ENCODE data around the gene CLCN4. TPM values are rescaled to one million over a fixed set of nuclear protein-coding genes. Genes with fewer than 3 reads are reported as not detected.

The CLCN4 gene
- total and polyA plus RNA-seq, 2 donors (not counting 1 experiment from before 2014, with no cell fraction given): 7.7 to 9.1 TPM

GRCh38 chrX:10278716-10279115, 121.9 kb downstream of the CLCN4 start:
- no peak for ATAC-seq (ENCODE audit: low read depth)
- Mint-ChIP-seq H3K4me3 (no peak overlapping the region), H3K27me3 (peaks cover 5% of the 10 kb centered on the region), H3K4me1 (no peaks in the 10 kb centered on the region), H3K9me3 (ENCODE audit: insufficient read depth) (no peaks in the 10 kb centered on the region), H3K27ac (no peak overlapping the region)
- CTCF ChIA-PET: no interaction called here
- no peaks in the 10 kb centered on the region for H3K9me3 ChIP-seq (ENCODE audit: control extremely low read depth in 1 of 3, control insufficient read depth in 2 of 3, insufficient read depth in 1 of 3, low read length in 2 of 3)
- H3K4me1 ChIP-seq (ENCODE audit: control insufficient read depth in 2 of 2, insufficient read depth in 2 of 2, low read length in 2 of 2): no peaks in the 10 kb centered on the region
- POLR2A ChIA-PET: no interaction called here
- WGBS (ENCODE audit: insufficient coverage): no CpG with 5 or more reads among the region's 2 CpGs
- no peaks in the 10 kb centered on the region for H3K36me3 ChIP-seq (replicated peaks in 1 of 2; ENCODE audit: control extremely low read depth in 1 of 2, control insufficient read depth in 1 of 2, extremely low read depth in 1 of 2, insufficient read depth in 2 of 2, low read length in 1 of 2)
- TF ChIP-seq EZH2 (IDR thresholded peaks at IDR 0.05; ENCODE audit: borderline replicate concordance, insufficient read depth, low read depth, low read length, poor library complexity, severe bottlenecking): no peak
- TF ChIP-seq CTCF (IDR thresholded peaks at IDR 0.05): no peak
- H3K4me2 ChIP-seq (replicated peaks; ENCODE audit: low read depth, low read length, poor library complexity, severe bottlenecking): no peak overlapping the region
- H3K27me3 ChIP-seq (replicated peaks in 1 of 4; ENCODE audit: control extremely low read depth in 1 of 4, control insufficient read depth in 3 of 4, insufficient read depth in 4 of 4, low read length in 3 of 4): peaks cover 0 to 2% (median 0%) of the 10 kb centered on the region in 4 experiments
- intact Hi-C loops (cut with micrococcal nuclease): no loop called here
- H3K4me3 ChIP-seq (ENCODE audit: control extremely low read depth in 1 of 5, extremely low read depth in 1 of 5, insufficient read depth in 1 of 5, low read depth in 2 of 5, low read length in 4 of 5): no peak overlapping the region
- no peak overlapping the region for H3K27ac ChIP-seq (ENCODE audit: low read length in 2 of 2)
- no peak overlapping the region for H3K9ac ChIP-seq (ENCODE audit: low read length)
- H3K79me2 ChIP-seq (ENCODE audit: control insufficient read depth, insufficient read depth, low read length): no peaks in the 10 kb centered on the region
- no peaks in the 10 kb centered on the region for H4K20me1 ChIP-seq (ENCODE audit: control insufficient read depth, insufficient read depth, low read length, poor library complexity, severe bottlenecking)
- H2AFZ ChIP-seq (ENCODE audit: insufficient read depth, low read depth, low read length, poor library complexity, severe bottlenecking): no peak overlapping the region
- no peak for DNase-seq

- ATAC-seq (ENCODE audit: low read depth): no peak
- Mint-ChIP-seq H3K4me1 (no peaks in the 10 kb centered on the region), H3K4me3 (no peak overlapping the region), H3K27me3 (peaks cover 5% of the 10 kb centered on the region), H3K27ac (no peak overlapping the region), H3K9me3 (ENCODE audit: insufficient read depth) (no peaks in the 10 kb centered on the region)
- Histone ChIP-seq H3K27ac (ENCODE audit: low read length in 2 of 2) (no peak overlapping the region), H3K27me3 (replicated peaks in 1 of 4; ENCODE audit: control extremely low read depth in 1 of 4, control insufficient read depth in 3 of 4, insufficient read depth in 4 of 4, low read length in 3 of 4) (peaks cover 0 to 2% (median 0%) of the 10 kb centered on the region in 4 experiments), H3K9me3 (ENCODE audit: control extremely low read depth in 1 of 3, control insufficient read depth in 2 of 3, insufficient read depth in 1 of 3, low read length in 2 of 3) (no peaks in the 10 kb centered on the region), H3K9ac (ENCODE audit: low read length) (no peak overlapping the region), H3K4me3 (ENCODE audit: control extremely low read depth in 1 of 5, extremely low read depth in 1 of 5, insufficient read depth in 1 of 5, low read depth in 2 of 5, low read length in 4 of 5) (no peak overlapping the region), H2AFZ (ENCODE audit: insufficient read depth, low read depth, low read length, poor library complexity, severe bottlenecking) (no peak overlapping the region), H3K36me3 (replicated peaks in 1 of 2; ENCODE audit: control extremely low read depth in 1 of 2, control insufficient read depth in 1 of 2, extremely low read depth in 1 of 2, insufficient read depth in 2 of 2, low read length in 1 of 2) (no peaks in the 10 kb centered on the region), H3K4me2 (replicated peaks; ENCODE audit: low read depth, low read length, poor library complexity, severe bottlenecking) (no peak overlapping the region), H3K4me1 (ENCODE audit: control insufficient read depth in 2 of 2, insufficient read depth in 2 of 2, low read length in 2 of 2) (no peaks in the 10 kb centered on the region), H3K79me2 (ENCODE audit: control insufficient read depth, insufficient read depth, low read length) (no peaks in the 10 kb centered on the region), H4K20me1 (ENCODE audit: control insufficient read depth, insufficient read depth, low read length, poor library complexity, severe bottlenecking) (no peaks in the 10 kb centered on the region)
- no peak for TF ChIP-seq CTCF (IDR thresholded peaks at IDR 0.05)
- no peak for TF ChIP-seq EZH2 (IDR thresholded peaks at IDR 0.05; ENCODE audit: borderline replicate concordance, insufficient read depth, low read depth, low read length, poor library complexity, severe bottlenecking)
- CTCF ChIA-PET: no interaction called here
- WGBS (ENCODE audit: insufficient coverage): no CpG with 5 or more reads among the region's 2 CpGs
- POLR2A ChIA-PET: no interaction called here
- intact Hi-C loops (cut with micrococcal nuclease): no loop called here
- DNase-seq: no peak
These were observed 123.3 kb downstream of the CLCN4 start for GRCh38 chrX:10280071-10280470.
